ENCODE results near the gene IFITM1. TPM values are rescaled to one million over a fixed set of nuclear protein-coding genes. Genes with fewer than 3 reads are reported as not detected.

The IFITM1 gene
- total RNA-seq, 1 donor from 2014 or later = 192 TPM

- no peak overlapping the region for H3K27ac Mint-ChIP-seq
- no peak overlapping the region for H3K4me3 Mint-ChIP-seq
- no peak for TF ChIP-seq CTCF (conservative IDR thresholded peaks at IDR 0.05)
- DNase-seq (ENCODE audit: extremely low spot score, unreplicated experiment) = no peak
- peaks cover 9% of the 10 kb centered on the region for H3K4me1 Mint-ChIP-seq (ENCODE audit: unreplicated experiment)
- H3K27me3 Mint-ChIP-seq = peaks cover 18% of the 10 kb centered on the region
- no peaks in the 10 kb centered on the region for H3K9me3 Mint-ChIP-seq
- no peaks in the 10 kb centered on the region for H3K36me3 Mint-ChIP-seq
These were observed 43.2 kb upstream of the IFITM1 start for GRCh38 chr11:270451-271318.

GRCh38 chr11:271319-271715 lies 42.5 kb upstream of the IFITM1 start:
- DNase-seq (ENCODE audit: extremely low spot score, unreplicated experiment) = no peak
- Mint-ChIP-seq H3K9me3 (no peaks in the 10 kb centered on the region), H3K27me3 (peaks cover 21% of the 10 kb centered on the region), H3K4me1 (ENCODE audit: unreplicated experiment) (peaks cover 9% of the 10 kb centered on the region), H3K36me3 (no peaks in the 10 kb centered on the region), H3K27ac (no peak overlapping the region), H3K4me3 (no peak overlapping the region)
- no peak for TF ChIP-seq CTCF (conservative IDR thresholded peaks at IDR 0.05)

- Mint-ChIP-seq H3K9me3 (no peaks in the 10 kb centered on the region), H3K36me3 (no peaks in the 10 kb centered on the region), H3K4me3 (no peak overlapping the region), H3K4me1 (ENCODE audit: unreplicated experiment) (peaks cover 9% of the 10 kb centered on the region), H3K27ac (no peak overlapping the region), H3K27me3 (peaks cover 21% of the 10 kb centered on the region)
- no peak for TF ChIP-seq CTCF (conservative IDR thresholded peaks at IDR 0.05)
- DNase-seq (ENCODE audit: extremely low spot score, unreplicated experiment) = no peak
These were observed 41.5 kb upstream of the IFITM1 start for GRCh38 chr11:272195-272930.

- TF ChIP-seq CTCF (conservative IDR thresholded peaks at IDR 0.05) = no peak
- DNase-seq (ENCODE audit: extremely low spot score, unreplicated experiment) = no peak
- Mint-ChIP-seq H3K9me3 (no peaks in the 10 kb centered on the region), H3K4me3 (no peak overlapping the region), H3K36me3 (no peaks in the 10 kb centered on the region), H3K27ac (no peak overlapping the region), H3K4me1 (ENCODE audit: unreplicated experiment) (peaks cover 9% of the 10 kb centered on the region), H3K27me3 (peaks cover 21% of the 10 kb centered on the region)
These were observed 41.0 kb upstream of the IFITM1 start for GRCh38 chr11:272931-273198.

- no peaks in the 10 kb centered on the region for H3K9me3 Mint-ChIP-seq
- no peak overlapping the region for H3K27ac Mint-ChIP-seq
- H3K4me1 Mint-ChIP-seq (ENCODE audit: unreplicated experiment) = no peaks in the 10 kb centered on the region
- DNase-seq (ENCODE audit: extremely low spot score, unreplicated experiment) = no peak
- no peak overlapping the region for H3K4me3 Mint-ChIP-seq
- peaks cover 5% of the 10 kb centered on the region for H3K27me3 Mint-ChIP-seq
- TF ChIP-seq CTCF (conservative IDR thresholded peaks at IDR 0.05) = no peak
- H3K36me3 Mint-ChIP-seq = no peaks in the 10 kb centered on the region
These were observed 37.6 kb upstream of the IFITM1 start for GRCh38 chr11:276219-276618.
